IPS-NIHi11 (cell line): Measurements from ENCODE around the gene PRKAR2B.
"Not testable (repeated sequence)": the region's sequence is repeated elsewhere in the genome, so short reads cannot be mapped to it uniquely, and the experiment has no call there.

Experiments used
- DNase-seq: peaks from one replicate; pipeline ENCODE4 v3.0.0; 2012; ENCODE audit warnings: mixed read lengths, low spot score

Gene PRKAR2B

DNA sequence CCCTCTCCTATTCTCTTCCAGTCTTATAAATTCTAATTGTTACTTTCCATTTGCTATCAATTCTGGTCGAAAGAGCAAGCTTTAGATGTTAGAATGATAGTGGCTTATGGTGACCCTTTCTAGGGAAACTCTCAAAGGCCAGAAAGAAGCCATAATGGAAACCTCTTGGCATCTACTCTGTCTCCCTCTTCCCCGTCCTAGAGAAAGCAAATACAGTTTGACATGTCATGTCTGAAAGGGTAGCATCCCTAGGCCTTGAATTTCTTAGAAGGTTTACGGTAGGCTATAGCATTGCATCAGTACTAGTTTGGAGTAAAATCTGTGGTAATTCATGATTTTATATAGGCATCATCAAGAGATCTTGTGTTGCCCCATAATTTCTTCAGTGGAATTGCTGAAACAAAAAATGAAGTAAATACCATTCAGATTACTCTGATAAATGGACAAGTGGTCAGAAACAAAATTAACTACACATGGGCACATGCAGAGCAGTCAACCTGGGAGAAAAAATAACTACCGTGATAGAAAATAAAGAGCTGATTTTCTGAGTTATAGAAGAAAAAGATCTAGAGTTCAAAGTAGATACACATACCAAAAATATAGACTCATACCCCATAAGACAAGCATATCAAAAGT is 4.4 kb downstream of the PRKAR2B start:
- DNase-seq: no peak

DNA sequence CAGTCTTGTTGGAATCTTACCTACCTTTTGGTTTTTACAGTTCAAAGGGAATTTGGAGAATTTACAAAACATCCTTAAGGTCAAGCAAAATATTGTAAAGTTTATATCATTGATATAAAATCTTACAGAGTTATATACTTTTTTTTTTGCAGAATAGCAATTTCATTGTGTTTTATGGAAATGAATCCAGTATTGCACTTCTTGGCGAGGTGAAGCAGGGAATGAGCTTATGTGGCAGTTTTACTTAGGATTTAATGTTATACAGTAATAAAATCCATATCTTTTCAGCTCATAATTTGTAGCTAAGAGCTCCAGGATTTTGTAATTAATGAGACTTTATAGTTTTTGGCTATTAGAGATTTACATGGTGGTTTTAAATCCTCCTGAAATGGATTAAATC is 5.0 kb downstream of the PRKAR2B start:
- no peak for DNase-seq

DNA sequence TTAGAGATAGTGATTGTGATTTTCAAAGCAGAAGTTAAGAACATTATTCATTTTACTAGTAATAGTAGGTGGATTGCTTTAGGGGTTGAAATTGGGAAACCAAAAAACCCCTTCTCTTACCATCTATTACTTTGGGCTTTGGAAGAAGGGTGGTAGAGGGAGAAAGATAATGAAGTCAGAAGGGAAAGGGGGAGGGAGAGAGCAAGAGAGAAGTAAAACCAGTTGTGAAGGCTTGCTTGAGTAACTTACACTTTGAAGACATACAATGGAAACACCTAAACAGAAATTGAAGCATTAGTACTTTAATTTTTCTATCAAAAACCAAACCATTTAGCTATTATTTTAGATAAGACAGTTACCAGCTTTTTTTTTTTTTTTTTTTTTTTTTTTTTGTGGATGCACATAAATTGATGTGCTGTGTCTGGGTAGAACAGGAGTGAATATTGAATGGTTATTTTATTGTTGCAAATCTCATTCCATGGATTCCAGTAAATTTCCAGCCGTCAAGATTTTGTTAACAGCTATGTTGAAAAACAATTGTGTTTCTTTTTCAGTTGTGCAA is 5.5 kb downstream of the PRKAR2B start:
- DNase-seq: no peak

DNA sequence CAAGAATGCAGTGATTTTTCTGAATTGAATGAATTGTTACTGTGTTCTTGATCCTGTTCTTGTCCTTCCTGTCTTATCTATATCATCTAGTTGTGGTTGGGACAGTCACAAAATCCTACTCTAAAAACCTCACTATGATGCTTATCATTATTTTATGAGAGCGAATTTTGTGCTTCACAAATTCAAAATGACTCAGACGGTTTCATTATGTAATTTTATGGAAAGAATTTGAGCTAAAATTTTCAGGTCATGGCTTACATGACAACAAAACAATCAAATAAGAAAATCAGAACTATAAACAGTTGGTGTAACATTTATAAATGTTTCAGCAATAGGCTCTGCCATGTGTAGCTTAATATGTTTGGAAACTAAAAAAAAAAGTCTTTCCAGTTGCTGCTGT is 6.9 kb downstream of the PRKAR2B start:
- no peak for DNase-seq

DNA sequence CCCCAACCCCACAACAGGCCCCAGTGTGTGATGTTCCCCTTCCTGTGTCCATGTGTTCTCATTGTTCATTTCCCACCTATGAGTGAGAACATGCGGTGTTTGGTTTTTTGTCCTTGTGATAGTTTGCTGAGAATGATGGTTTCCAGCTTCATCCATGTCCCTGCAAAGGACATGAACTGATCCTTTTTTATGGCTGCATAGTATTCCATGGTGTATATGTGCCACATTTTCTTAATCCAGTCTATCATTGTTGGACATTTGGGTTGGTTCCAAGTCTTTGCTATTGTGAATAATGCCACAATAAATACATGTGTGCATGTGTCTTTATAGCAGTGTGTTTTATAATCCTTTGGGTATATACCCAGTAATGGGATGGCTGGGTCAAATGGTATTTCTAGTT is 10.5 kb downstream of the PRKAR2B start:
- DNase-seq: not testable (repeated sequence)

DNA sequence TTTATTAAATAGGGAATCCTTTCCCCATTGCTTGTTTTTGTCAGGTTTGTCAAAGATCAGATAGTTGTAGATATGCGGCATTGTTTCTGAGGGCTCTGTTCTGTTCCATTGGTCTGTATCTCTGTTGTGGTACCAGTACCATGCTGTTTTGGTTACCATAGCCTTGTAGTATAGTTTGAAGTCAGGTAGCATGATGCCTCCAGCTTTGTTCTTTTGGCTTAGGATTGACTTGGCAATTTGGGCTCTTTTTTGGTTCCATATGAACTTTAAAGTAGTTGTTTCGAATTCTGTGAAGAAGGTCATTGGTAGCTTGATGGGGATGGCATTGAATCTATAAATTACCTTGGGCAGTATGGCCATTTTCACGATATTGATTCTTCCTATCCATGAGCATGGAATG is 11.6 kb downstream of the PRKAR2B start:
- DNase-seq: not testable (repeated sequence)

DNA sequence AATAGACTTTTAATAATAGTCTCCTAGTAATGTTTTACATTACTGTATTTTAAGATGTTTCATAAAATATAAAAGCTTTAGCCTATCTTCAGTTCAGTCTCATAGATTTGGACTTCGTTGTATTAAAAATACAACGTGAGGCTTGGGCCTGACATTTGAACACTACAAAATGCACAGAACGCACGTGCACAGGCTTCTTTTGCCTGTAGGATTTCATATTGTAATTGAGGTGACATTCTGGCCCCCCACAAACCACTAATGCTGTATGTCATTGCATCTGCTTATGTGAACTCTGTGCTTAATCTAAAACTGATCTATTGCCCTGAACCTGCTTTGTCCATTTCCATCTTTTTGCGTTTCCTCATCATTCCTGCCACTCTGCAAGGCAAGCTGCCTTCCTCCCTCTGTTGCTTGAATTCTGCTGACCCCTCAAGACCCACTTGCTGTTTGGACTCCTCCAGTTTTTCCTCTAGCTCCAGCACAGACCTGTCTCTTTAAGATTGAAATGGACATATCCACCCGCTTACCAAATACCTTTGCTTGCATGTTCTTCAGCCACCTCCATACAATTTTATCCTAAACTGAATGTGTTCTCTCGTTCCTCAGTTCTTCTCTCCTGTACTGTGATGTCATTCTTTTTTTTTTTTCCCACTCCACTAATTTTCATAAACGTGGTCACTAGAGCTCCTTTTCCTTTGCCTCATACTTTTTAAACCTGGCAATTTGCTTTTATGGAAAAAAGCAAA is 12.4 kb downstream of the PRKAR2B start:
- no peak for DNase-seq

DNA sequence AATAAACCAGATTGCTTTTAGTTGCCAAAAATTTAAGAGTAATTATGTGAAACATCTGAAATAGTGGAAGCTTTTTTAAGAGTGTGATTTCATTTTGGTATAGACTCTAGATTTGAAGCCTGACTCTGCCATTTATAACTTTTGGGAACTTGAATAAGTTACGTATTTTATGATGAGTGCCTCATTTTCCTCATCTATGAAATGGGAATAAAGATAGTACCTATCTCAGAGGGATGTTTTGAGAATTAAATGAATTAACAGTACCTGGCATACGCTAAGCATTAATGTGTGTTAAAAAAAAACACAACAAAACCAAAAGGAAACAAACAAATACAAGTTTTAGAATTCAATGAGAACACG is 12.9 kb downstream of the PRKAR2B start:
- DNase-seq: no peak

DNA sequence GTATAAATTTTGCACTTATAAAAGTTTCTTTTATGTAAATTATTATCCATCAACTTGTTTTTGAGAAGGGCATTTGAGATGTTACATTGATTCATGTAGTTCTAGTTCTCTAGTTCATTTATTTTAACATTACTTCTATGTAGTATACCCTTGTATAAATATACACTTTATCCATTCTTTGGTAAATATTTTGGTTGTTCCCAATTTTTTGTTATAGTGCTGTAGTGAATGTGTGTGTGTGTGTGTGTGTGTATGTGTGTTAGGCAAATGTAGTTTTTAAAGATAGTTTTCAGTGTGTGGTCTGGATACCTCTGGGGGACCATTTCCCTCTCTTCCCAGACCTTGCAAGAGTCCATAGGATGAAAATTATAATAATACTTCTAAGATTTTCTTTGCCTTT is 15.0 kb downstream of the PRKAR2B start:
- no peak for DNase-seq

DNA sequence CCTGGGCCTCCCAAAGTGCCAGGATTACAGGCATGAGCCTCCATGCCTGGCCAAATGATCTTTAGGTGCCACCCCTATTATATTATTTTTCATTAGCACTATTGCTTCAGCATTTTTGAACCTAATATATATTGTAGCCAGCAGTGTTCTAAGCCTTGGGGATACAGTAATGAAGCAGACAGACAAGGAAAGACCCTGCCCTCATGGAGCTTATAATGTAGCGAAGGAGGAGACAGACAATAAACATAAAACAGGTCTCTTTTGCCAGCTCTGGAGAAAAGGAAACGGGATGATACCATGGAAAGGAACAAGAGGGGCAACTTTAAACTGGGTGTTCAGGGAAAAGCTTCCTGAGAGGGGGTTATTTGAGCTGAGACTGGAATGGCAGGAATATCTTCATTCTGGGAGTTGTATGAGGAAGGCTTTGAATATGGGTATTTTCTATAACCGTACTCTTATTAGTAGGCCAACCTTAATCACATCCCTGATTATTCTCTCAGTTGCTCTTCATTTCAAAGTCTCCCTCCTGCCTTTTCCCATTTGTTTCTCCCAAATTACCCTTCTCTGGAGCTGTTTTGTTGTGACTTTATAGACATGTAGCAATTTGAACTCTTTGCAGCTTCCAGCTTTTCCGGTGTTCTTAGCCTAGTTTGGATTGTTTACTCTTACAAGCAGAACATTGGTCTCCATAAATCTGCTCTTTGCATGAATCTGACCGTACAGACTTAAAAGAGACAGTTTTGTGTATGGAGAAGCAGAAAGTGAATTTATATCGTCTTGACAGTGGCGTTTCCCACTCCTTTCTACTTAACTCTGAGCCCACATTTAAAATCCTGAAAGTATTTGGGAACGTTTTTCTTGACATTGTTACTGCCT is 19.0 kb downstream of the PRKAR2B start:
- no peak for DNase-seq

DNA sequence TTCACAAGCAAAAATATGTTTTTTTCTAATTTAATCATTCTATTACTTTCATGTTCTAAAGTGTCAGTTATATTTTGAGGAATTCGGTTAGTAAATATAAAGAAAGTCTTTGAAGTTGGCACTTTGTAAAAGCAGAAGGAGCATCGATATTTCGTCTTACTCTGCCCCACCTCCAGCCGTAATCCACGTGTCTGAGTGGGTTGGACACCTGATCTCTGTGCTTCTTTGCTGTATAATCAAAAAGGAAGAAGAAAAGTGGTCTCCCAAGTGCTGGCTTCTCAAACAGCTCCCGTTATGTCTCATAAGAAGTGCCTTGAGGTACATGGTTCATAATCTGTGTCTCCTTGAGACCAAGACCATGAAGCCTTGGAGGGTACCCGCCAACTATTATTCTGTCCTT is 19.8 kb downstream of the PRKAR2B start:
- no peak for DNase-seq

DNA sequence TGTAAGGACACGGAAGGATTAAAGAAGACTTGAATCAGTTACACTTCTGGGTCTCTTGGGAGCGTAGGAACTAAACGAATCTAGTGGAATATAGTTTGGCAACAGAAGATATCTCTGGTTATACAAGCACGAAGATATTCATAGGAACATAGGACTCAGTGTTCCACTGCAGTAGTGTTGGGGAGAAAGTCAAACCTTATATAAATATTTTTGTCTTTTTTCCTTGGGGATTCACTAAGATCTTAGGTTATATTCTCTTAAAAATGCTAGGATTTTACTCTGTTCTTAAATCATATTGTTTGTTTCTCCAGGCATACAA is 21.4 kb downstream of the PRKAR2B start:
- DNase-seq: no peak

DNA sequence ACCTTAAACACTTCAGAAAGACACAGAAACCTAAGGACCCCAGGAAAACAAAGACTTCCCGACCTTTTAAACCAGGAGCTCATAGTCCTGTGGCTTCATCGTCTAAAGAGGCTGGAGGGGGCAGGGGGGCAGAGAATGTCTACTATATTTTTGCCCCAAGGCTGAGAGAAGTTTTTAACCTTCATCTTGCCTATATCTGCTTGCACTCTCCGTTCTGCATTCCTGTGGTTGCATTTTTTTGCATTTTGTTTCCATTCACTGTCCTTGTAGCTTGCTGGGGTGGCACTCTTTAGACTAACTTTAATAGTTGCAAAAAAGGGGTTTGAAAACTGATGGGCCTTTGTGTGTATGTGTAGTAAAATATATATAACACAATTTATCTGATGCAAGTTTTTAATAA is 23.7 kb downstream of the PRKAR2B start:
- DNase-seq: no peak

DNA sequence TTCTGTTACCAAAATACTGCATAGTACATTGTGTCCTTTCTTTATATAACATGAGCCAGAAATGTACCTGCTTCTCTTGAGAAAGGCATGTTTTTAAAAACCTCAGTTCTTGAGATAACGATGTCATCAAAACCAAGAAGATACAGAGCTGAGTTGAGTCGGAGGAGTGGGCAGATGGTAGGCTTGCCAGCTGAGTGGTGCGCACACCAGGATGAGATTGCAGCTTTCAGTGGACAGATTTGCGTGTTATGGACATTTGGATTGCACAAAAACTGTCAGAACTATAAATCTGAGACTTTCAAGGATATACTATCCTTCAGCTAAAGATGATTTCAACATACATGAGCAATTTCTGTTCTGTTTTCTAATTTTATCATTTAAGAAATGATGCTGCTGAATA is 25.0 kb downstream of the PRKAR2B start:
- no peak for DNase-seq

DNA sequence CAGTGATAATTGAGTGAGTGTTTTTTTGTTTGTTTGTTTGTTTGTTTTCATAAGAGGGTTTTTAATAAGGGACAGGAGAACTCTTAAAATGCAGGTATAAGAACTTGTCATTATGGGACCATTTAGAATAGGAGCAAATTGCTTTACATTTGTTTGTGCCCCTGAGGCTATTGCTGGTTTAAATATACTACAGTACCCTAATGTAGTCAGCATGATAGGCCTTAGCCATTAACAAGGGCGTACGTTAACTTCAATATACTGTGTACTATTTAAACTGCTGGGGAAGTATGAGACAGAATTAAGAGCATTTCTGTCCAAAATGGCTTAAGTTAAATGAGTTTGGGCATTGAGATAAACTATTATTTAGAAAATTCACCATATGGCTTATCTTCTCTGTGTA is 26.2 kb downstream of the PRKAR2B start:
- no peak for DNase-seq

DNA sequence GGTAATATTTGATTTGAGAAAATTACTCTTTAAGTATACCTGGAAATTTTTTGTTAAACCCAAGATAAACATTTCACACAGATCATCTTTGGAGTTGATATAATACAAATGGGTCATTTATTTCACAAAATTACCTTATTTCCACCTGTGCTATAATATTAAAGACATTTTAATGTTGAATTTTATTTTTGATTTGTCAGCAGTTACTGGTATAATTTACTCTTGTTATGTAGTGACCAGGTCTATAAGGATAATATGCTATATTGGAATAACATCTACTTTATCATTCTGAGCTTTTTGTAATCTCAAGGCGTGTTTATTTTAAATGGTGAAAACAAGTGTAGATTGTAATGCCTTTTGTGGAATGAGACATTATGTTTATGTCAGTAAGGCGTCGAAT is 26.6 kb downstream of the PRKAR2B start:
- no peak for DNase-seq

DNA sequence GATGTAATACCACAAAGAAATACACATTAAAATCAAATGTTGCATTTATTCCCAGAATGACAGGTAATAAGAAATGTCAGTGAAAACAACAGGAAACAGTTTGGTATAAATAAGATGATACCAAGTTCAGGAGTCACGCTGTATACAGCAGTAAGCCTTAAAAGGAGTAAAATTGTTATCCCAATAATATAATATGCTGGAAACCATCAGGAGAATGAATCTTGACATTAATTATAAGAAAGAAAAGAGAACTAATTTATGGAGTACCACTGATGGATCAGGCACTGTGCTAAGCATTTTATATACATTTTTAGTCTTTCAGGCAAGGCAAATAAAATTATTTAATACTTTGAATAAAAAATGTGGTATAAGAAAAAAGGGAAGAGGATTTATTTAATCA is 27.6 kb downstream of the PRKAR2B start:
- no peak for DNase-seq

DNA sequence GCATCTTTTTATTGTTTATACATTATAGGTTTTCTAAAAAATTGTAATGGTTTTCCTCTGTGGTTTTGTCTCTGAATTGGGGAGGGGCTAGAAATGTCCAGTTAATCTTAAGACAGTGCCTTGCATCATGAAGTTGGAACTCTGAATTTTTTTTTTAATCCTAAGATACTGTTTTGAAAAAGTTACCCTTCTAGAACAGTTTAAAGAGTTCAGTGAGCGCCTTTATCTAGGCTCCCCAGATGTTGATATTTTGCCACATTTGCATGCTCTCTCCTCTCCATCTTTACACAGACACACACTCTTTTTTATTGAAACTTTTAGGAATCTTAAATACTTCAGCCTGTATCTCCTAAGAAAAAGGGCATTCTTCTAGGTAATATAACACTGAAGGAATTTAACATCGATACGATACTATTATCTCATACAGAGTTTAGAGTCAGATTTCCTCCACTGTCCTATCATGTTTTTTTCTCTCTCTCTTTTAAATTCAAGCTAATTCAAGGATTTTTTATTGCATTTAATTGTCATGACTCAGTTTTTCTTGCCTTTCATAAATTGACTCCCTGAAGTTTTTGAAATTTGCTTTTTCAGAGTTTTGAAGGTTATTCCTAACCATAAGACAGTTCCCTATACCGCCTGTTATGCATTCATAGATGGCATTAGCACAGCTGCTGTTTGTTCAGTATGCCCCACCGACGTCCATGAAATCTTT is 31.5 kb downstream of the PRKAR2B start:
- DNase-seq: no peak

DNA sequence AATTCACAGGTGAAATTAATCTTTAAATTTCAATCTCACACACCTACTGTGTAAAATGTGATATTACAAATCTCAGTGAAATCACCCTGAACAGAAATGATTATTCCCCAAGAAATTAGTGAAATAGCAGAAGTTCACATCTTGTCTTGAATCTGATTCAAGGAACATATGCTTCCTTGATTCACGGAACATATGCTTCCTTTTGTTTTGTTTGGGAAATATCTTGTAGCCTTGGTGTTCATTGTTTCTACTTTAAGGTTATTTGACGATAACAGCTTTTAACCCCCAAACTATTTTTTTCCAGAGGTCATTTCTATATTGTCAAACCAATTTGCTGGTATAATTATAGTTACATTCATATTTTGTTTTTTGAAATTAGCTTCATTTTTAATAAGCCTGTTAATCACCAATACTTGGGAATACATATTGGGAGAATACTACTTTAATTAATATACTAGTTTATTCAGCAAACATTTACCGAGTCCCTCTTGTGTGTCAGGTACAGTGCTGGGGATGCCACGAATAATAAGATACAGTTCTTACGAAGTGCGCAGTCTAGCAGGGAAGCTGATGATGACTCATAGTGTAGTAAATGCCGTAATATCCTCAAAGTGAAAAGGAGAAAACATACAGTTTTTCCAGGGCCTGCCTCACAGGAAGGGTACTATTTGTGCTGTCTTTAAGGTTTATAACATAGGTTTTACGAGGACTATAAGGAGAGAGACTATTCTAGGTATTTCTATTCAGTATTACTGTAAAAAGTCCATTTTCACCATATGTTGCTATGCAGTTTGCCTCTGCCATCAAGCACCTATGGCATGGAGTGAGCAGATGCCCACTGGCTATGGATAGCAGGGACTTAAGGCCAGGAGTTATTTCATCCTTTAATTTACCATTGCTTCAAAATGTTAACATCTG is 32.5 kb downstream of the PRKAR2B start:
- no peak for DNase-seq

DNA sequence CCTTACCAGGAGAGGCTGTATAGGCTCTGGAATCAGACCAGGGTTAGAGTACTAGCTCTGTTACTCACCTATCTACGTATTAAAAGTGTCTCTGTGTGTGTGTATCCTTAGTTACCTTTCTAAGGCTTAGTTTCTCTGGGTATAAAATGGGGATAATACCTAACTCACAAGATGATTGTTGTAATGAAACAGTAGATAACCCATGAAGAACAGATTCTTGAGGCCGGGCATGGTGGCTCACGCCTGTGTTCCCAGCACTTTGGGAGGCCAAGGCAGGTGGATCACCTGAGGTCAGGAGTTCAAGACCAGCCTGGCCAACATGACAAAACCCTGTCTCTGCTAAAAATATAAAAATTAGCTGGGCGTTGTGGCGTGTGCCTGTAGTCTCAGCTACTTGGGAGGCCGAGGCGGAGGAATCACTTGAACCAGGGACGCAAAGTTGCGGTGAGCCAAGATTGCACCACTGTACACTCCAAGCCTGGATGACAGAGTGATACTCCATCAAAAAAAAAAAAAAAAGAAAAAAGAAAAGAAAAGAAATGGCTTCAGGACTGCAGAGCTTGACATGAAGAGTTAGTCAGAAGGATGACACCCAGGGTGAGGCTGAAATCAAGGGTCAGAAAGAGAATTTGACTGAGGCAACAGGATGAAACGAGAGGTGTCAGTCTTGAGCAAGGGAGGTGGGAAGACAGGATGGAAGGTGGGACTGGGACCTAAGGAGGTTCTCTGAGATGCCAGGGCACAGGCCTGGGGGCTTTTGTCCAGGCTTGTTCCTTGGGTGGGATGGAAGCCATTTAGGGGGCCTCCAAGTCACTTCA is 33.4 kb downstream of the PRKAR2B start:
- DNase-seq: no peak
